ENCODE results near the gene MICAL2. TPM values are rescaled to one million over a fixed set of nuclear protein-coding genes. Genes with fewer than 3 reads are reported as not detected.

The MICAL2 gene
- total and polyA plus RNA-seq, 2 donors (not counting 3 experiments of a cell fraction or from before 2014, with no cell fraction given), result 67.6 to 200 TPM

GRCh38 chr11:12218909-12219308, 108.5 kb downstream of the MICAL2 start:
- CTCF ChIA-PET, result interaction anchor here (1.0 to 3.5 kb wide), 10 partner anchors 10 to 175 kb away, joined by 3 to 26 read pairs (median 8); no protein-coding TSS in a partner anchor
- H3K27ac ChIP-seq (ENCODE audit: insufficient read depth, low read depth, low read length), result peak overlapping the region; percentile 50
- intact Hi-C loops (cut with micrococcal nuclease) (no loop called here), dilution Hi-C loops (cut with MboI; ENCODE audit: extremely low pct_ligation_motif_present, low sequenced_read_pairs) (no loop called here)
- no peak overlapping the region for H3K4me3 ChIP-seq (replicated peaks in 1 of 3; ENCODE audit: insufficient read depth in 1 of 3, low read depth in 1 of 3, low read length in 3 of 3)
- H3K9me3 ChIP-seq (replicated peaks; ENCODE audit: control insufficient read depth, insufficient read depth, low read length), result no peaks in the 10 kb centered on the region
- no peaks in the 10 kb centered on the region for H3K79me2 ChIP-seq (ENCODE audit: control insufficient read depth, insufficient read depth, low read length)
- BruUV-seq (replicated peaks), result no TSS peak
- no peak overlapping the region for H3K4me2 ChIP-seq (ENCODE audit: insufficient read depth, low read length)
- FAIRE-seq (peak; percentile 64), DNase-seq (ENCODE audit: low read depth, low spot score) (peak; percentile 21)
- H3K27me3 ChIP-seq (ENCODE audit: control insufficient read depth in 2 of 2, insufficient read depth in 2 of 2, low read length in 2 of 2), result no peaks in the 10 kb centered on the region
- H4K20me1 ChIP-seq (replicated peaks; ENCODE audit: control insufficient read depth, extremely low read depth, insufficient read depth, low read length), result no peaks in the 10 kb centered on the region
- H3K9ac ChIP-seq (replicated peaks; ENCODE audit: extremely low read depth, insufficient read depth, low read length), result no peak overlapping the region
- H3K36me3 ChIP-seq (ENCODE audit: control insufficient read depth in 2 of 2, extremely low read depth in 1 of 2, insufficient read depth in 2 of 2, low read length in 2 of 2), result peaks cover 6 to 15% of the 10 kb centered on the region in 2 experiments
- peaks cover 68% of the 10 kb centered on the region for H3K4me1 ChIP-seq (ENCODE audit: control insufficient read depth, extremely low read depth, insufficient read depth, low read length)
- H2AFZ ChIP-seq (ENCODE audit: low read depth, low read length), result no peak overlapping the region
- no peaks in the 10 kb centered on the region for H3K9me1 ChIP-seq (replicated peaks; ENCODE audit: control insufficient read depth, extremely low read depth, insufficient read depth, low read length)
- TF ChIP-seq POLR2AphosphoS5 (IDR thresholded peaks at IDR 0.05; ENCODE audit: insufficient read depth, low read depth, low read length) (no peak), JUN (IDR thresholded peaks at IDR 0.05; ENCODE audit: borderline replicate concordance, insufficient read depth, insufficient read length, low read depth) (no peak), POLR2A (IDR thresholded peaks at IDR 0.05; ENCODE audit: low read depth, low read length) (no peak), FOS (IDR thresholded peaks at IDR 0.05; ENCODE audit: borderline replicate concordance, insufficient read depth, low read length) (no peak)
- POLR2A ChIA-PET, result interaction anchor here (2.1 kb wide), 1 partner anchor 18 kb away, joined by 8 read pairs; no protein-coding TSS in a partner anchor

DNA sequence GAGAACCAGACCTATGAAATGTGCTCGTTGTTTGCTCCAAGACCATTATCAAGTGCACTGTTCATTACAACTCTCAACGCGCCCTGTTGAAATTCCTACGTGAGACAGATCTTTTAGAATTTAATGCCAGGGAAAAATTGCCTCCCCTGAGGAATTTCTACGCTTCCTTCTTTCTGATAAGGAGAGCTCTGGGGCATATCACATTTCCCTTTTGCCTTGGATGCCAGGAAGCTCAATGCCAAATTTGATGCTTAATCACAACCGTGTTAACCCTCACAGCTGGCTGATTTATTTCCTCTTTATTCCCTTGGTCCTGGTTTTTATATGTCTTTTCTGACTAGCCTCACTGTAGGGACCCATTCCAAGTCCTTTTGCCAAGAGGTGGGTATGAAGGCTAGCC, 109.4 kb downstream of the MICAL2 start:
- BruUV-seq (replicated peaks), result no TSS peak
- TF ChIP-seq POLR2AphosphoS5 (IDR thresholded peaks at IDR 0.05; ENCODE audit: insufficient read depth, low read depth, low read length), result peak; percentile 74
- no peak for TF ChIP-seq EZH2 (IDR thresholded peaks at IDR 0.05; ENCODE audit: borderline replicate concordance, low read depth, low read length, severe bottlenecking)
- TF ChIP-seq FOS (IDR thresholded peaks at IDR 0.05; ENCODE audit: borderline replicate concordance, insufficient read depth, low read length), result peak; percentile 33
- TF ChIP-seq MAX (IDR thresholded peaks at IDR 0.05; ENCODE audit: insufficient read depth, insufficient read length), result no peak
- no peak for TF ChIP-seq CTCF (IDR thresholded peaks at IDR 0.05; ENCODE audit: extremely low read depth in 1 of 2, insufficient read depth in 1 of 2, low read depth in 1 of 2, low read length in 2 of 2)
- no peak for TF ChIP-seq JUN (IDR thresholded peaks at IDR 0.05; ENCODE audit: borderline replicate concordance, insufficient read depth, insufficient read length, low read depth)
- TF ChIP-seq POLR2A (IDR thresholded peaks at IDR 0.05; ENCODE audit: low read depth, low read length), result no peak
- peak; percentile 86 for TF ChIP-seq GATA2 (IDR thresholded peaks at IDR 0.05; ENCODE audit: insufficient read depth, insufficient read length, low read depth, low read length)
- no peak for TF ChIP-seq MYC (IDR thresholded peaks at IDR 0.05; ENCODE audit: low read depth, low read length)
- dilution Hi-C loops (cut with MboI; ENCODE audit: extremely low pct_ligation_motif_present, low sequenced_read_pairs), result no loop called here
- H3K27ac ChIP-seq (ENCODE audit: insufficient read depth, low read depth, low read length), result peak overlapping the region; percentile 50
- no peaks in the 10 kb centered on the region for H3K27me3 ChIP-seq (ENCODE audit: control insufficient read depth in 2 of 2, insufficient read depth in 2 of 2, low read length in 2 of 2)
- FAIRE-seq (peak; percentile 99), DNase-seq (ENCODE audit: low read depth, low spot score) (peak; percentile 85)
- no peaks in the 10 kb centered on the region for H3K9me1 ChIP-seq (replicated peaks; ENCODE audit: control insufficient read depth, extremely low read depth, insufficient read depth, low read length)
- peaks cover 68% of the 10 kb centered on the region for H3K4me1 ChIP-seq (ENCODE audit: control insufficient read depth, extremely low read depth, insufficient read depth, low read length)
- intact Hi-C loops (cut with micrococcal nuclease), result loop anchor here (1.0 kb wide), 2 partner anchors 14 to 18 kb away; no protein-coding TSS in a partner anchor
- H3K36me3 ChIP-seq (ENCODE audit: control insufficient read depth in 2 of 2, extremely low read depth in 1 of 2, insufficient read depth in 2 of 2, low read length in 2 of 2), result peaks cover 6 to 15% of the 10 kb centered on the region in 2 experiments
- H3K9me3 ChIP-seq (replicated peaks; ENCODE audit: control insufficient read depth, insufficient read depth, low read length), result no peaks in the 10 kb centered on the region
- no peak overlapping the region for H3K4me3 ChIP-seq (replicated peaks in 1 of 3; ENCODE audit: insufficient read depth in 1 of 3, low read depth in 1 of 3, low read length in 3 of 3)
- peak overlapping the region; percentile 30 for H3K9ac ChIP-seq (replicated peaks; ENCODE audit: extremely low read depth, insufficient read depth, low read length)
- H3K79me2 ChIP-seq (ENCODE audit: control insufficient read depth, insufficient read depth, low read length), result no peaks in the 10 kb centered on the region
- CTCF ChIA-PET, result interaction anchor here (0.9 to 3.5 kb wide), 16 partner anchors 10 to 420 kb away, joined by 3 to 26 read pairs (median 6); no protein-coding TSS in a partner anchor
- no peaks in the 10 kb centered on the region for H4K20me1 ChIP-seq (replicated peaks; ENCODE audit: control insufficient read depth, extremely low read depth, insufficient read depth, low read length)
- H2AFZ ChIP-seq (ENCODE audit: low read depth, low read length), result no peak overlapping the region
- POLR2A ChIA-PET, result interaction anchor here (0.6 to 2.1 kb wide), 3 partner anchors 19 to 133 kb away, joined by 4 to 8 read pairs (median 5); no protein-coding TSS in a partner anchor
- peak overlapping the region; percentile 11 for H3K4me2 ChIP-seq (ENCODE audit: insufficient read depth, low read length)

All from endothelial cell of umbilical vein (primary cell).